Measurements from ENCODE around the gene S100A11. TPM values are rescaled to one million over a fixed set of nuclear protein-coding genes. Genes with fewer than 3 reads are reported as not detected.

Gene S100A11
- total RNA-seq, 1 experiment from 2014 or later: 364 TPM

DNA sequence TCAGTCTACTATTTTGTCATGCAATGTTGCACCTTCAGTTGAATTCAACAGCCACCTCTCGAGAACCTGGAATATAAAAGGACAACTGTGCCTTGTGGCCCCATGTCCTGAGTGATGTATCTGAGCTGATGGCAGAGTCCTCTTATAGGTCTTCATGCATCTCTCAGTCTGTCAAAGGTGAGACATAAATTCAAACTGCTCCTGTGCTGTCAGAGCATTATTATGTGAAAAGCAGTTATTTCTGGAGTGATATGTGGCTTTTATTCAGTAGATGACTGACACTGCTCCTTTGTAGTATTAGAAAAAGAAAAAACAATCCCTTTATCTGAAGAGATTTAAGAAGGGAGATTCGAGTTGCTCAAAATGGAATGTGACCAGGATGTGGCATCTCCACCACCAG is 51.5 kb downstream of the S100A11 start:
- H3K27me3 Mint-ChIP-seq (ENCODE audit: insufficient read depth, unreplicated experiment): no peaks in the 10 kb centered on the region
- H3K36me3 ChIP-seq (ENCODE audit: control insufficient read depth, insufficient read depth, low read length): peaks cover 10% of the 10 kb centered on the region
- H3K27ac Mint-ChIP-seq (ENCODE audit: unreplicated experiment): no peak overlapping the region
- ChIA-PET CTCF (interaction anchor here (2.3 kb wide), 1 partner anchor 17 kb away, joined by 8 read pairs; no protein-coding TSS in a partner anchor), POLR2A (no interaction called here)
- H3K9me3 Mint-ChIP-seq (ENCODE audit: unreplicated experiment): no peaks in the 10 kb centered on the region
- H3K27me3 ChIP-seq (replicated peaks; ENCODE audit: control insufficient read depth, insufficient read depth, low read length): no peaks in the 10 kb centered on the region
- no peak for TF ChIP-seq CTCF (IDR thresholded peaks at IDR 0.05; ENCODE audit: insufficient read depth in 1 of 2, low read depth in 1 of 2, low read length in 1 of 2, severe bottlenecking in 1 of 2, unreplicated experiment in 1 of 2)
- no TSS peak for BruUV-seq (replicated peaks)
- peaks cover 79% of the 10 kb centered on the region for H3K4me1 Mint-ChIP-seq (ENCODE audit: low read depth, unreplicated experiment)
- H3K4me1 ChIP-seq: peaks cover 95% of the 10 kb centered on the region
- H3K36me3 Mint-ChIP-seq (ENCODE audit: insufficient read depth, unreplicated experiment): peaks cover 100% of the 10 kb centered on the region
- no peak for DNase-seq
- H3K4me3 Mint-ChIP-seq (ENCODE audit: unreplicated experiment): no peak overlapping the region
- no peak overlapping the region for H3K4me3 ChIP-seq (ENCODE audit: low read depth, low read length)
- intact Hi-C loops (cut with micrococcal nuclease; ENCODE audit: unreplicated experiment): no loop called here
- H3K9me3 ChIP-seq: no peaks in the 10 kb centered on the region

GRCh38 chr1:151984313-151984956 is 52.4 kb downstream of the S100A11 start:
- no TSS peak for BruUV-seq (replicated peaks)
- H3K36me3 Mint-ChIP-seq (ENCODE audit: insufficient read depth, unreplicated experiment): peaks cover 100% of the 10 kb centered on the region

More at GRCh38 chr1:151984313-151984956, 52.4 kb downstream of the S100A11 start:
- peak overlapping the region; percentile 9 for H3K4me3 Mint-ChIP-seq (ENCODE audit: unreplicated experiment)
- ChIA-PET CTCF (interaction anchor here (2.3 kb wide), 1 partner anchor 16 kb away, joined by 8 read pairs; no protein-coding TSS in a partner anchor), POLR2A (no interaction called here)
- Histone ChIP-seq H3K27me3 (replicated peaks; ENCODE audit: control insufficient read depth, insufficient read depth, low read length) (no peaks in the 10 kb centered on the region), H3K36me3 (ENCODE audit: control insufficient read depth, insufficient read depth, low read length) (peaks cover 9% of the 10 kb centered on the region), H3K4me1 (peaks cover 96% of the 10 kb centered on the region), H3K9me3 (no peaks in the 10 kb centered on the region), H3K4me3 (ENCODE audit: low read depth, low read length) (no peak overlapping the region)
- peaks cover 77% of the 10 kb centered on the region for H3K4me1 Mint-ChIP-seq (ENCODE audit: low read depth, unreplicated experiment)
- H3K27me3 Mint-ChIP-seq (ENCODE audit: insufficient read depth, unreplicated experiment): no peaks in the 10 kb centered on the region
- peak overlapping the region; percentile 50 for H3K27ac Mint-ChIP-seq (ENCODE audit: unreplicated experiment)
- no peaks in the 10 kb centered on the region for H3K9me3 Mint-ChIP-seq (ENCODE audit: unreplicated experiment)
- intact Hi-C loops (cut with micrococcal nuclease; ENCODE audit: unreplicated experiment): no loop called here
- DNase-seq: no peak
- no peak for TF ChIP-seq CTCF (IDR thresholded peaks at IDR 0.05; ENCODE audit: insufficient read depth in 1 of 2, low read depth in 1 of 2, low read length in 1 of 2, severe bottlenecking in 1 of 2, unreplicated experiment in 1 of 2)

Other genes starting within 250 kb of the S100A11 start
- gene TDRKH, start 246.5 kb downstream of the S100A11 start, total RNA-seq (2022): 12.6 and 15.0 TPM in 2 replicates
- not detected in 2 replicates for gene LINGO4, start 231.6 kb downstream of the S100A11 start, total RNA-seq (2022)
- gene RORC, start 205.2 kb downstream of the S100A11 start, total RNA-seq (2022): not detected in 2 replicates
- gene C2CD4D, start 197.2 kb downstream of the S100A11 start, total RNA-seq (2022): 0.23 and 0.60 TPM in 2 replicates
- gene THEM5, start 183.3 kb downstream of the S100A11 start, total RNA-seq (2022): not detected in 2 replicates
- gene THEM4, start 127.5 kb downstream of the S100A11 start, total RNA-seq (2022): 7.1 and 9.5 TPM in 2 replicates
- 2,143 and 2,154 TPM in 2 replicates for gene S100A10, start 43.1 kb downstream of the S100A11 start, total RNA-seq (2022)
- gene TCHHL1, start 52.1 kb upstream of the S100A11 start, total RNA-seq (2022): not detected in 2 replicates
- 0.39 and 0.54 TPM in 2 replicates for gene TCHH, start 78.4 kb upstream of the S100A11 start, total RNA-seq (2022)
- gene RPTN, start 122.2 kb upstream of the S100A11 start, total RNA-seq (2022): not detected in 2 replicates
- gene HRNR, start 187.2 kb upstream of the S100A11 start, total RNA-seq (2022): not detected in 2 replicates

All from Caco-2 (cell line).